GM21737 (cell line): ENCODE results near the gene PCDHA12.
"Not testable (repeated sequence)": the region's sequence is repeated elsewhere in the genome, so short reads cannot be mapped to it uniquely, and the experiment has no call there.

Experiments
- ATAC-seq: cut with Tn5 transposase; IDR thresholded peaks from one replicate; pipeline ENCODE4 v1.9.1; 2021; ENCODE audit warnings: mild to moderate bottlenecking, moderate library complexity; ENCODE audit not compliant: unreplicated experiment

PCDHA12 gene, protein sequence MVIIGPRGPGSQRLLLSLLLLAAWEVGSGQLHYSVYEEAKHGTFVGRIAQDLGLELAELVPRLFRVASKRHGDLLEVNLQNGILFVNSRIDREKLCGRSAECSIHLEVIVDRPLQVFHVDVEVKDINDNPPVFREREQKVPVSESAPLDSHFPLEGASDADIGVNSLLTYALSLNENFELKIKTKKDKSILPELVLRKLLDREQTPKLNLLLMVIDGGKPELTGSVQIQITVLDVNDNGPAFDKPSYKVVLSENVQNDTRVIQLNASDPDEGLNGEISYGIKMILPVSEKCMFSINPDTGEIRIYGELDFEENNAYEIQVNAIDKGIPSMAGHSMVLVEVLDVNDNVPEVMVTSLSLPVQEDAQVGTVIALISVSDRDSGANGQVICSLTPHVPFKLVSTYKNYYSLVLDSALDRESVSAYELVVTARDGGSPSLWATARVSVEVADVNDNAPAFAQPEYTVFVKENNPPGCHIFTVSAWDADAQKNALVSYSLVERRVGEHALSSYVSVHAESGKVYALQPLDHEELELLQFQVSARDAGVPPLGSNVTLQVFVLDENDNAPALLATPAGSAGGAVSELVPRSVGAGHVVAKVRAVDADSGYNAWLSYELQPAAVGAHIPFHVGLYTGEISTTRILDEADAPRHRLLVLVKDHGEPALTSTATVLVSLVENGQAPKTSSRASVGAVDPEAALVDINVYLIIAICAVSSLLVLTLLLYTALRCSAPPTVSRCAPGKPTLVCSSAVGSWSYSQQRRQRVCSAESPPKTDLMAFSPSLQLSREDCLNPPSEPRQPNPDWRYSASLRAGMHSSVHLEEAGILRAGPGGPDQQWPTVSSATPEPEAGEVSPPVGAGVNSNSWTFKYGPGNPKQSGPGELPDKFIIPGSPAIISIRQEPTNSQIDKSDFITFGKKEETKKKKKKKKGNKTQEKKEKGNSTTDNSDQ

DNA sequence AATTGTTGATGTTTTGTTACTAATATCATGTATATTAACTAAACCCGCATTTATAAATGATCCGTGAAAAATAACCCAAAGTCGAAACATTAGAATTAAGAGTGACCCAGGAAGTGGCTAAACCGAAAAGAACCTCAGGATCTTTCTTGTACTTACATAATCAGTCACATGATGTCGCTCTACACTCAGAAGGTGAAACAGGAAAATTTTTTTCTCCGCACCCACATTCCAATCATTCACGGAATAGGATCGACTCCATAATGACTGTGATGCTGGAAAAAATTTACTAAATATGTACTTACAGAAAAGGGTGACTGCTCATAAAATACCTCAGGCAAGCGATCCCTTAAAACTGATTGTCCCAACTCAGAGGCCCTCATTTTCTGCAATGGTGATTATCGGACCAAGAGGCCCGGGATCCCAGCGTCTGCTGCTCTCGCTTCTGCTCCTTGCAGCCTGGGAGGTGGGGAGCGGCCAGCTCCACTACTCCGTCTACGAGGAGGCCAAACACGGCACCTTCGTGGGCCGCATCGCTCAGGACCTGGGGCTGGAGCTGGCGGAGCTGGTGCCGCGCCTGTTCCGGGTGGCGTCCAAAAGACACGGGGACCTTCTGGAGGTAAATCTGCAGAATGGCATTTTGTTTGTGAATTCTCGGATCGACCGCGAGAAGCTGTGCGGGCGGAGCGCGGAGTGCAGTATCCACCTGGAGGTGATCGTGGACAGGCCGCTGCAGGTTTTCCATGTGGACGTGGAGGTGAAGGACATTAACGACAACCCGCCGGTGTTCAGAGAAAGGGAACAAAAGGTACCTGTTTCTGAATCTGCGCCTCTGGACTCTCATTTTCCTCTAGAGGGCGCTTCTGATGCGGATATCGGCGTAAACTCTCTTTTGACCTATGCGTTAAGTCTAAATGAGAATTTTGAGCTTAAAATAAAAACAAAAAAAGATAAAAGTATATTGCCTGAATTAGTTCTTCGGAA, at the start of gene PCDHA12:
Gene PCDHA12, plus strand, starts transcription at position 224 of the 981 bp plus-strand sequence. Its CDS starts 165 bp downstream, at position 389.
- no peak for ATAC-seq

DNA sequence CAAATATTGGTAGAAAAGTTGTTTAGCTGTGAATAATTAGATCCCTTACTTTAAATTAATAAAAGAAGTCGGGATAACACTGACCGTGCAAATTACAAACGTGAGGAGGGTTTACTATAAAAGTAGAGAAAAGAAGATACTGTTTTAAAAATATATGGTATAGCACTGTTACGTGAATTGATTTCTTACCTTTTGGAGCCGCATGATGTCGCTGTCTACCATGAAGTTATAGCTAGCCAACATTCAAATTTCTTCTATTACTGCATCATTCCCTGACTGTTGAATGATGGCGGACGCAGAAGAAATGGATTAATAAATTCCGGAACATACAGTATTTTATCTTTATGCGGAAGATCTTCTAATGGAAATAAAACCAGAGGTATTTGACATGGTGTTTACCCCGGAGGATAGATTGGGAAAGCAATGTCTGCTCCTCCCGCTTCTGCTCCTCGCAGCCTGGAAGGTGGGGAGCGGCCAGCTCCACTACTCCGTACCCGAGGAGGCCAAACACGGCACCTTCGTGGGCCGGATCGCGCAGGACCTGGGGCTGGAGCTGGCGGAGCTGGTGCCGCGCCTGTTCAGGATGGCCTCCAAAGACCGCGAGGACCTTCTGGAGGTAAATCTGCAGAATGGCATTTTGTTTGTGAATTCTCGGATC, 47.3 kb upstream of the PCDHA12 start, which contains the start of gene PCDHA6:
Gene PCDHA6, plus strand, starts transcription at position 257 of the 658 bp plus-strand sequence. Its CDS starts 132 bp downstream, at position 389.
- no peak for ATAC-seq

DNA sequence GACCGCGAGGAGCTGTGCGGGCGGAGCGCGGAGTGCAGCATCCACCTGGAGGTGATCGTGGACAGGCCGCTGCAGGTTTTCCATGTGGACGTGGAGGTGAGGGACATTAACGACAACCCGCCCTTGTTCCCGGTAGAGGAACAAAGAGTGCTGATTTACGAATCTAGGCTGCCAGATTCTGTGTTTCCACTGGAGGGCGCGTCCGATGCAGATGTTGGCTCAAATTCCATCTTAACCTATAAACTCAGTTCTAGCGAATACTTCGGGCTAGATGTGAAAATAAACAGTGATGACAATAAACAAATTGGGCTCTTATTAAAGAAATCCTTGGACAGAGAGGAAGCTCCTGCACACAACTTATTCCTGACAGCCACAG, 46.8 kb upstream of the PCDHA12 start:
- ATAC-seq, result no peak

DNA sequence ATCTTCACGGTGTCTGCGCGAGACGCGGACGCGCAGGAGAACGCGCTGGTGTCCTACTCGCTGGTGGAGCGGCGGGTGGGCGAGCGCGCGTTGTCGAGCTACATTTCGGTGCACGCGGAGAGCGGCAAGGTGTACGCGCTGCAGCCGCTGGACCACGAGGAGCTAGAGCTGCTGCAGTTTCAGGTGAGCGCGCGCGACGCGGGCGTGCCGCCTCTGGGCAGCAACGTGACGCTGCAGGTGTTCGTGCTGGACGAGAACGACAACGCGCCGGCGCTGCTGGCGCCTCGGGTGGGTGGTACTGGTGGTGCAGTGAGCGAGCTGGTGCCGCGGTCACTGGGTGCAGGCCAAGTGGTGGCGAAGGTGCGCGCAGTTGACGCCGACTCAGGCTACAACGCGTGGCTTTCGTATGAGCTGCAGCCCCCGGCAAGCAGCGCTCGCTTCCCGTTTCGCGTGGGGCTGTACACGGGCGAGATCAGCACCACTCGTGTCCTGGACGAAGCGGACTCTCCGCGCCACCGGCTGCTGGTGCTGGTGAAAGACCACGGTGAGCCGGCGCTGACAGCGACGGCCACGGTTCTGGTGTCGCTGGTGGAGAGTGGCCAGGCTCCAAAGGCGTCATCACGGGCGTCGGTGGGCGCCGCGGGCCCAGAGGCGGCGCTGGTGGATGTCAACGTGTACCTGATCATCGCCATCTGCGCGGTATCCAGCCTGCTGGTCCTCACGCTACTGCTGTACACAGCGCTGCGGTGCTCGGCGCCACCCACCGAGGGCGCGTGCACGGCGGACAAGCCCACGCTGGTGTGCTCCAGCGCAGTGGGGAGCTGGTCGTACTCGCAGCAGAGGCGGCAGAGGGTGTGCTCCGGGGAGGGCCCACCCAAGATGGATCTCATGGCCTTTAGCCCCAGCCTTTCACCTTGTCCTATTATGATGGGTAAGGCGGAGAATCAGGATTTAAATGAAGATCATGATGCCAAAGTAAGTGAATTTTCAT, 45.3 kb upstream of the PCDHA12 start:
- ATAC-seq, result not testable (repeated sequence)

DNA sequence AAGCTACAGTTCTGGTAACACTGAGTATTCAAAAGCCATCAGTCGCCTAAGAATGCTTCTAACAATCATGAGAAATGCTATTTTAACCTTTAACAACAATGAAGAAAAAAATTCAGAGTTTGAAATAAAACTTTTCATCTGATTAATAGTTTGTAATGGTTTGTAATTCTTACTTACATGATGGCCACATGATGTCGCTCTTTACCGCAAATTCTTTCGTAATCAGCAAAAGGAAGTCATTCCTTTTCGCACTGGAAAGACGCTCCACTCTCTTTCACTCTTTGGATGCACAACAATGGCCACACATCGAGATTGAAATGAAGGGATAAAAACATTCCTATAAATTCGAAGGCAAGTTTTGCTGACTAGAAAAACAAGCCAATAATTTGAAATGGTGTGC, 41.1 kb upstream of the PCDHA12 start, which contains the start of gene PCDHA7:
Gene PCDHA7, plus strand, starts transcription at position 277 of the 400 bp plus-strand sequence. Its CDS starts 115 bp downstream, at position 392.
- ATAC-seq, result no peak

DNA sequence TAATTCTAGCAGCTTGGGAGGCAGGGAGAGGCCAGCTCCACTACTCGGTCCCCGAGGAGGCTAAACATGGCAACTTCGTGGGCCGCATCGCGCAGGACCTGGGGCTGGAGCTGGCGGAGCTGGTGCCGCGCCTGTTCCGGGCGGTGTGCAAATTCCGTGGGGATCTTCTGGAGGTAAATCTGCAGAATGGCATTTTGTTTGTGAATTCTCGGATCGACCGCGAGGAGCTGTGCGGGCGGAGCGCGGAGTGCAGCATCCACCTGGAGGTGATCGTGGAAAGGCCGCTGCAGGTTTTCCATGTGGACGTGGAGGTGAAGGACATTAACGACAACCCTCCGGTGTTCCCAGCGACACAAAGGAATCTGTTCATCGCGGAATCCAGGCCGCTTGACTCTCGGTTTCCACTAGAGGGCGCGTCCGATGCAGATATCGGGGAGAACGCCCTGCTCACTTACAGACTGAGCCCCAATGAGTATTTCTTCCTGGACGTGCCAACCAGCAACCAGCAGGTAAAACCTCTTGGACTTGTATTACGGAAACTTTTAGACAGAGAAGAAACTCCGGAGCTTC, 40.6 kb upstream of the PCDHA12 start:
- ATAC-seq, result not testable (repeated sequence)

DNA sequence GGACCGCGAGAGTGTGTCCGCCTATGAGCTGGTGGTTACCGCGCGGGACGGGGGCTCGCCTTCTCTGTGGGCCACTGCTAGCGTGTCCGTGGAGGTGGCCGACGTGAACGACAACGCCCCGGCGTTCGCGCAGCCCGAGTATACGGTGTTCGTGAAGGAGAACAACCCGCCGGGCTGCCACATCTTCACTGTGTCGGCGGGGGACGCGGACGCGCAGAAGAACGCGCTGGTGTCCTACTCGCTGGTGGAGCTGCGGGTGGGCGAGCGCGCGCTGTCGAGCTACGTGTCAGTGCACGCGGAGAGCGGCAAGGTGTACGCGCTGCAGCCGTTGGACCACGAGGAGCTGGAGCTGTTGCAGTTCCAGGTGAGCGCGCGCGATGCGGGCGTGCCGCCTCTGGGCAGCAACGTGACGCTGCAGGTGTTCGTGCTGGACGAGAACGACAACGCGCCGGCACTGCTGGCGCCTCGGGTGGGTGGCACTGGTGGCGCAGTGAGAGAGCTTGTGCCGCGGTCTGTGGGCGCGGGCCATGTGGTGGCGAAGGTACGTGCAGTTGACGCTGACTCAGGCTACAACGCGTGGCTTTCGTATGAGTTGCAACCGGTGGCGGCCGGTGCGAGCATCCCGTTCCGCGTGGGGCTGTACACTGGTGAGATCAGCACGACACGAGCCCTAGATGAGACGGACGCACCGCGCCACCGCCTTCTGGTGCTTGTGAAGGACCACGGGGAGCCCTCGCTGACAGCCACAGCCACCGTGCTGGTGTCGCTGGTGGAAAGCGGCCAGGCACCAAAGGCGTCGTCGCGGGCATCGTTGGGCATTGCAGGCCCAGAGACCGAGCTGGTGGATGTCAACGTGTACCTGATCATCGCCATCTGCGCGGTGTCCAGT, 39.2 kb upstream of the PCDHA12 start:
- ATAC-seq, result no peak

DNA sequence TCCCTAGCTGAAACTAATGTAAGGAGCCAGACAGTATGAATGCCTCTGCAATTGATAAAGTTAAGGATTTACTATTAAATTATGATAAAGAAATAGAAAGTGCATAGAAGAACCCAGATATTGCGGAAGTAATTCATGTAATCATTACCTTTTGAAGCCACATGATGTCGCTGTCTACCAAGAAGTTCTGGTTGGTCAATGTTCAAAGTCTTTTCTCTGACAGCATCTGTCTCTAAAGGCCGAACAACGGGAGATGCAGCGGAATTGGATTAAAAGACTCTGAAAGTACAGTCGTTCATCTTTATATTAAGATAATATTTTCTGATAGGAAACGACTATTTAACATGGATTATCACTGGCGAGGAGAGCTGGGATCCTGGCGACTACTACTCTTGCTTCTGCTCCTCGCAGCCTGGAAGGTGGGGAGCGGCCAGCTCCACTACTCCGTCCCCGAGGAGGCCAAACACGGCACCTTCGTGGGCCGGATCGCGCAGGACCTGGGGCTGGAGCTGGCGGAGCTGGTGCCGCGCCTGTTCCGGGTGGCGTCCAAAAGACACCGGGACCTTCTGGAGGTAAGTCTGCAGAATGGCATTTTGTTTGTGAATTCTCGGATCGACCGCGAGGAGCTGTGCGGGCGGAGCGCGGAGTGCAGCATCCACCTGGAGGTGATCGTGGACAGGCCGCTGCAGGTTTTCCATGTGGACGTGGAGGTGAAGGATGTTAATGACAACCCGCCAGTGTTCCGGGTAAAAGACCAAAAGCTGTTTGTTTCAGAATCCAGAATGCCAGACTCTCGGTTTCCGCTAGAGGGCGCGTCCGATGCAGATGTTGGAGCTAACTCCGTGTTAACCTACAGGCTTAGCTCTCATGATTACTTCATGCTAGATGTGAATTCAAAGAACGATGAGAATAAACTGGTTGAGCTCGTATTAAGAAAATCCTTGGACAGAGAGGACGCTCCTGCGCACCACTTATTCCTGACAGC, 33.8 kb upstream of the PCDHA12 start, which contains the start of gene PCDHA8:
Gene PCDHA8, plus strand, starts transcription at position 210 of the 985 bp plus-strand sequence. Its CDS starts 135 bp downstream, at position 345.
- ATAC-seq, result no peak

DNA sequence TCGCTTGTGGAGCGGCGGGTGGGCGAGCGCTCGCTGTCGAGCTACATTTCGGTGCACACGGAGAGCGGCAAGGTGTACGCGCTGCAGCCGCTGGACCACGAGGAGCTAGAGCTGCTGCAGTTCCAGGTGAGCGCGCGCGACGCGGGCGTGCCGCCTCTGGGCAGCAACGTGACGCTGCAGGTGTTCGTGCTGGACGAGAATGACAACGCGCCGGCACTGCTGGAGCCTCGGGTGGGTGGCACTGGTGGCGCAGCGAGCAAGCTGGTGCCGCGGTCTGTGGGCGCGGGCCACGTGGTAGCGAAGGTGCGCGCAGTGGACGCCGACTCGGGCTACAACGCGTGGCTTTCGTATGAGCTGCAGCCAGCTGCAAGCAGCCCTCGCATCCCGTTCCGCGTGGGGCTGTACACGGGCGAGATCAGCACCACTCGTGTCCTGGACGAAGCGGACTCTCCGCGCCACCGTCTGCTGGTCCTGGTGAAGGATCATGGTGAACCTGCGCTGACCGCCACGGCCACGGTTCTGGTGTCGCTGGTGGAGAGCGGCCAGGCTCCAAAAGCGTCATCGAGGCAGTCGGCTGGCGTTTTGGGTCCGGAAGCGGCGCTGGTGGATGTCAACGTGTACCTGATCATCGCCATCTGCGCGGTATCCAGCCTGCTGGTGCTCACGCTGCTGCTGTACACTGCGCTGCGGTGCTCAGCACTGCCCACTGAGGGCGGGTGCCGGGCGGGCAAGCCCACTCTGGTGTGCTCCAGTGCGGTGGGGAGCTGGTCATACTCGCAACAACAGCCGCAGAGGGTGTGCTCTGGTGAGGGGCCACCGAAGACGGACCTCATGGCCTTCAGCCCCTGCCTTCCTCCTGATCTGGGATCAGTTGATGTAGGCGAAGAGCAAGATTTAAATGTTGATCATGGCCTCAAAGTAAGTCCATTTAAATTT, 32.0 kb upstream of the PCDHA12 start:
- no peak for ATAC-seq

DNA sequence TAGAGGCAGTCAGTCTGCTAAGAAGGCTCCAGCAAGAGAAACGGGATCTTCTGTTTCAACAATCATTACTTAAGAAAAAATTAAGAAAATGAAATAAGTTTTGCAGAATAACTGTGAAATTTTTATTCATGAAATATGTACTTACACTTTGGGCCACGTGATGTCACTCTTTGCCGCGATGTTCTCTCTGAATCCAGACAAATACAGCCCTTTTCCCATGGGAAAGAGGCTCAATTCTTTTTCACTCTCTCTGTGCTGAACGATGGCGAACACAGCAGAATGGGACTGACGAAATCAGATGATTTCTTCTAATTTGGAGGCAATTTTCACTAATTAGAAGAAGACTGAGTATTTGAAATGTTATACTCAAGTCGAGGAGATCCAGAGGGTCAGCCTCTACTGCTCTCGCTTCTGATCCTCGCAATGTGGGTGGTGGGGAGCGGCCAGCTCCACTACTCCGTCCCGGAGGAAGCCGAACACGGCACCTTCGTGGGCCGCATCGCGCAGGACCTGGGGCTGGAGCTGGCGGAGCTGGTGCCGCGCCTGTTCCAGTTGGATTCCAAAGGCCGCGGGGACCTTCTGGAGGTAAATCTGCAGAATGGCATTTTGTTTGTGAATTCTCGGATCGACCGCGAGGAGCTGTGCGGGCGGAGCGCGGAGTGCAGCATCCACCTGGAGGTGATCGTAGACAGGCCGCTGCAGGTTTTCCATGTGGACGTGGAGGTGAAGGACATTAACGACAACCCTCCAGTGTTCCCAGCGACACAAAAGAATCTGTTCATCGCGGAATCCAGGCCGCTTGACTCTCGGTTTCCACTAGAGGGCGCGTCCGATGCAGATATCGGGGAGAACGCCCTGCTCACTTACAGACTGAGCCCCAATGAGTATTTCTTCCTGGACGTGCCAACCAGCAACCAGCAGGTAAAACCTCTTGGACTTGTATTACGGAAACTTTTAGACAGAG, 26.7 kb upstream of the PCDHA12 start, which contains the start of gene PCDHA9:
Gene PCDHA9, plus strand, starts transcription at position 244 of the 964 bp plus-strand sequence. Its CDS starts 114 bp downstream, at position 358.
- not testable (repeated sequence) for ATAC-seq

DNA sequence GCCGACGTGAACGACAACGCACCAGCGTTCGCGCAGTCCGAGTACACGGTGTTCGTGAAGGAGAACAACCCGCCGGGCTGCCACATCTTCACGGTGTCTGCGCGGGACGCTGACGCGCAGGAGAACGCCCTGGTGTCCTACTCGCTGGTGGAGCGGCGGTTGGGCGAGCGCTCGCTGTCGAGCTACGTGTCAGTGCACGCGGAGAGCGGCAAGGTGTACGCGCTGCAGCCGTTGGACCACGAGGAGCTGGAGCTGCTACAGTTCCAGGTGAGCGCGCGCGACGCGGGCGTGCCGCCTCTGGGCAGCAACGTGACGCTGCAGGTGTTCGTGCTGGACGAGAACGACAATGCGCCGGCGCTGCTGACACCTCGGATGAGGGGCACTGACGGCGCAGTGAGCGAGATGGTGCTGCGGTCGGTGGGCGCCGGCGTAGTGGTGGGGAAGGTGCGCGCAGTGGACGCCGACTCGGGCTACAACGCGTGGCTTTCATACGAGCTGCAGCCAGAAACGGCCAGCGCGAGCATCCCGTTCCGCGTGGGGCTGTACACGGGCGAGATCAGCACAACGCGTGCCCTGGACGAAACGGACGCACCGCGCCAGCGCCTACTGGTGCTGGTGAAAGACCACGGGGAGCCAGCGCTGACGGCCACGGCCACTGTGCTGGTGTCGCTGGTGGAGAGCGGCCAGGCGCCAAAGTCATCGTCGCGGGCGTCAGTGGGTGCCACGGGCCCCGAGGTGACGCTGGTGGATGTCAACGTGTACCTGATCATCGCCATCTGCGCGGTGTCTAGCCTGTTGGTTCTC, 25.1 kb upstream of the PCDHA12 start:
- not testable (repeated sequence) for ATAC-seq
